Mucosa of descending colon (tissue), 3 donors: ENCODE results near the gene NR1D2. TPM values are rescaled to one million over a fixed set of nuclear protein-coding genes. Genes with fewer than 3 reads are reported as not detected.

Experiments
- ATAC-seq: fragments of 200-7000 bp; cut with Tn5 transposase; one replicate; pipeline ENCODE4 v1.9.1; 2020; ENCODE audit warnings: mild to moderate bottlenecking, moderate library complexity
- DNase-seq, 3 donors: peaks; one replicate each; pipeline ENCODE4 v3.0.0-alpha.2; 2020
- H3K36me3 ChIP-seq: fragments of 200-600 bp; one replicate; pipeline ENCODE4 v1.8.0; 2021; ENCODE audit warnings: low read depth, mild to moderate bottlenecking
- H3K4me1 ChIP-seq: fragments of 200-600 bp; one replicate; pipeline ENCODE4 v1.8.0; 2021; ENCODE audit warnings: low read depth, mild to moderate bottlenecking
- H3K4me3 ChIP-seq: fragments of 200-600 bp; one replicate; pipeline ENCODE4 v1.8.0; 2021; ENCODE audit warnings: mild to moderate bottlenecking
- H3K9me3 ChIP-seq: fragments of 200-600 bp; one replicate; pipeline ENCODE4 v1.8.0; 2021; ENCODE audit warnings: mild to moderate bottlenecking
- intact Hi-C, 2 donors: fragments of 100-400 bp; cut with DNase I in 1 of 2; cut with micrococcal nuclease in 1 of 2; formaldehyde crosslinking; loops; one replicate each; pipeline versions ENCODE4 v1.11.0 to v1.11.1; 2022; cut with DNase I, micrococcal nuclease
- total RNA-seq, 3 donors: library from RNA; stranded (reverse); fragmentation: NEBNext Ultra II Directional in 2 of 3; extraction: Animal tissue kit (Norgen Biotek cat#: 25700) in 2 of 3; gene quantifications; one replicate each; pipeline versions ENCODE4 v1.2.1 to v1.2.4, GENCODE V29; 2021 to 2023
- TF ChIP-seq, protein P1 (sequence below): fragments of 200-600 bp; IDR thresholded peaks from one replicate; pipeline ENCODE4 v1.8.0; 2022; ENCODE audit warnings: antibody characterized with exemption, mild to moderate bottlenecking
- donor health status: DM: no; HTN: no; CAD: no; lungs with moderate emphysema.
- donor health status: DM: no; HTN: no; CAD: no.
- donor health status: DM: no; HTN: yes; CAD: no.

Gene NR1D2
- total RNA-seq, 3 donors from 2014 or later = 16.5 to 37.8 (median 28.5) TPM

DNA sequence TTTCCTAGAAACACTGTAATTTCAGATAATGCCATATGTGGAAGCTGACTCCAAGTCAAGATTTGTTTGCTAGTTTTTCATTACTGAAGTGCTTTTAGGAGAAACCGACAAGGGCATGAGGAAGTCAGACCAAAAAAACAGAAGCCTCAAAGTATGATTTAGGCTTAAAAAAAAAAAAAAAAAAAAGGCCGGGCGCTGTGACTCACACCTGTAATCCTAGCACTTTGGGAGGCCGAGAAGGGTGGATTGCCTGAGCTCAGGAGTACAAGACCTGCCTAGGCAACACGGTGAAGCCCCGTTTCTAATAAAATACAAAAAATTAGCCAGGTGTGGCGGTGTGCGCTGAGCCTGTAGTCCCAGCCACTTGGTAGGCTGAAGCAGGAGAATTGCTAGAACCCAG is 16.6 kb upstream of the NR1D2 start:
- no peaks in the 10 kb centered on the region for H3K36me3 ChIP-seq
- no peak overlapping the region for H3K4me3 ChIP-seq
- TF ChIP-seq, protein P1, sequence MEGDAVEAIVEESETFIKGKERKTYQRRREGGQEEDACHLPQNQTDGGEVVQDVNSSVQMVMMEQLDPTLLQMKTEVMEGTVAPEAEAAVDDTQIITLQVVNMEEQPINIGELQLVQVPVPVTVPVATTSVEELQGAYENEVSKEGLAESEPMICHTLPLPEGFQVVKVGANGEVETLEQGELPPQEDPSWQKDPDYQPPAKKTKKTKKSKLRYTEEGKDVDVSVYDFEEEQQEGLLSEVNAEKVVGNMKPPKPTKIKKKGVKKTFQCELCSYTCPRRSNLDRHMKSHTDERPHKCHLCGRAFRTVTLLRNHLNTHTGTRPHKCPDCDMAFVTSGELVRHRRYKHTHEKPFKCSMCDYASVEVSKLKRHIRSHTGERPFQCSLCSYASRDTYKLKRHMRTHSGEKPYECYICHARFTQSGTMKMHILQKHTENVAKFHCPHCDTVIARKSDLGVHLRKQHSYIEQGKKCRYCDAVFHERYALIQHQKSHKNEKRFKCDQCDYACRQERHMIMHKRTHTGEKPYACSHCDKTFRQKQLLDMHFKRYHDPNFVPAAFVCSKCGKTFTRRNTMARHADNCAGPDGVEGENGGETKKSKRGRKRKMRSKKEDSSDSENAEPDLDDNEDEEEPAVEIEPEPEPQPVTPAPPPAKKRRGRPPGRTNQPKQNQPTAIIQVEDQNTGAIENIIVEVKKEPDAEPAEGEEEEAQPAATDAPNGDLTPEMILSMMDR = no peak
- no peaks in the 10 kb centered on the region for H3K9me3 ChIP-seq
- no peaks in the 10 kb centered on the region for H3K4me1 ChIP-seq
- ATAC-seq = peak; percentile 38
- intact Hi-C loops = no loop called here
- no peak for DNase-seq

DNA sequence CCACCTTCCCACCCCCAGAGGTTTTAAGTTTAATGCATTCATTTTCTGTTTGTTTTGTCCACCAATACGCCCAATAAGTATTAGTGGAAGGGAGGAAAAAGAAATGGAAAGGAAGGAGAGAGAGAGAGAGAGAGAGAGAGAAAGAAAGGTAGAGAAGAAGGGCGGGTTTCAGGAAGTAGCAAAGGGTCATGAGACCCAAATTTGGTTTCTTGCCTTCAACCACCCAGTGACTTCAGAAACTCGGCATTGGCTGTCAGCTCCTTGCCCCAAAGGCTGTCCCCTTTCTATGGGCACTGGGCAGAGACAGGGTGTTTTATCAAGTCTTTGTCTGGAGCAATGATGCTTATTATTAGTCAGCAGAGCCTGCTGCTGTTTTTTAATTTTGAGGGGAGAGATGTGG is 13.5 kb upstream of the NR1D2 start:
- no peaks in the 10 kb centered on the region for H3K9me3 ChIP-seq
- no peaks in the 10 kb centered on the region for H3K36me3 ChIP-seq
- intact Hi-C loops = no loop called here
- no peak for DNase-seq
- ATAC-seq = no peak
- H3K4me1 ChIP-seq = no peaks in the 10 kb centered on the region
- TF ChIP-seq, protein P1 = no peak
- no peak overlapping the region for H3K4me3 ChIP-seq

DNA sequence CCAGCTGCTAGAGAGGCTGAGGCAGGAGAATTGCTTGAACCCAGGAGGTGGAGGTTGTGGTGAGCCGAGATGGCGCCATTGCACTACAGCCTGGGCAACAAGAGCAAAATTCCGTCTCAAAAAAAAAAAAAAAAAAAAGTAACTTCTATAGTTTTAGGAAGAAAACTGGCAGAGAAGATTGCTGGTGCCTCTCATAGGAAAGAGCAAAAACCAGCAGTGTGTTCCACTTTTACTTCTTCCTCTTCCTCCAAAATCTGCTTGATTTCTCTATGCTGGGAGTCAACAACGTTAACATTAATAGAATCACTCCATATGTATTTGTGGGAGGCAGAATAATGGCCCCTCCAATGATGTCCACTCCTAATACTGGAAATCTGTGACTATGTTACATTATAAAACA is 12.5 kb upstream of the NR1D2 start:
- Histone ChIP-seq H3K36me3 (no peaks in the 10 kb centered on the region), H3K9me3 (no peaks in the 10 kb centered on the region), H3K4me1 (no peaks in the 10 kb centered on the region), H3K4me3 (no peak overlapping the region)
- TF ChIP-seq, protein P1 = no peak
- no peak for ATAC-seq
- DNase-seq = no peak
- intact Hi-C loops = no loop called here

DNA sequence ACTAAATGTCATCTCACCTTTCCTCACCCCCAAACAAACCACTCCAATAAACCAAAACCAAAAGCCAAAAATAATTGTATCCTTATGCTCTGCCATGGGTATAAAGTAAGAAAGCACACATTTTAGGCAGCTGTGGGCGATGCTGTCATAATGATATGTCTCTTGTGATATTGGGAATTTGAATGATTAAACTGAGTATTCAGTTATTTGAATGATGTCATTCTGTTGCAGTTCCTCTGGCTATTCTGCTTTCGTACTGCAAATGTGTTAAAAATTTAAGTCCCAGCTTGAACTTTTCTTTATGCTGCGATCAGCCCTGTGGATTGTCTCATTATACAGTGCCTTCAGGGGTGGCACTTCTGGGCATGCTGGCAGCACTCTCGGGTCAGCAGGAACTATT is 10.8 kb upstream of the NR1D2 start:
- intact Hi-C loops = no loop called here
- H3K36me3 ChIP-seq = no peaks in the 10 kb centered on the region
- DNase-seq = no peak
- no peaks in the 10 kb centered on the region for H3K4me1 ChIP-seq
- H3K4me3 ChIP-seq = no peak overlapping the region
- TF ChIP-seq, protein P1 = no peak
- ATAC-seq = no peak
- no peaks in the 10 kb centered on the region for H3K9me3 ChIP-seq

DNA sequence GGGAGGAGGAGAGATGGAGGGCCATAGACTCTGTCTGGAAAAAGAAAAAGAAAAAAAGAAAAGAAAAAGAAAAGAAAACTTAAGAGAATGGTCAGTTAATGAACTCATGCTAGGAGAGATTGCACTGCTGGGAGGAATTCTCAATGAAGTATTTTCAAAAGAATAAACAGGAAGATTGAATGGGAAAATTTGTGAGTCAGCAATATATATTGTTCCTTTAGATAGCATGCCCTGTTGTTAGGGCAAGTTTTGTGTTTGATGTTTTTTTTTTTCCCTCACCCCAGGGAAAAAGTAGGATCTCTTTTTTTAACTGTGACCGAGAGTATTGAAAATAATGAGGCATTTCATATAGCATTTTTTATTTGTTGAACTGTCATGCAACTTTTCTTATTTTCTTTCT is 7.8 kb upstream of the NR1D2 start:
- TF ChIP-seq, protein P1 = no peak
- Histone ChIP-seq H3K4me1 (no peaks in the 10 kb centered on the region), H3K36me3 (no peaks in the 10 kb centered on the region), H3K9me3 (no peaks in the 10 kb centered on the region), H3K4me3 (no peak overlapping the region)
- DNase-seq (no peak), ATAC-seq (no peak)
- intact Hi-C loops = no loop called here

DNA sequence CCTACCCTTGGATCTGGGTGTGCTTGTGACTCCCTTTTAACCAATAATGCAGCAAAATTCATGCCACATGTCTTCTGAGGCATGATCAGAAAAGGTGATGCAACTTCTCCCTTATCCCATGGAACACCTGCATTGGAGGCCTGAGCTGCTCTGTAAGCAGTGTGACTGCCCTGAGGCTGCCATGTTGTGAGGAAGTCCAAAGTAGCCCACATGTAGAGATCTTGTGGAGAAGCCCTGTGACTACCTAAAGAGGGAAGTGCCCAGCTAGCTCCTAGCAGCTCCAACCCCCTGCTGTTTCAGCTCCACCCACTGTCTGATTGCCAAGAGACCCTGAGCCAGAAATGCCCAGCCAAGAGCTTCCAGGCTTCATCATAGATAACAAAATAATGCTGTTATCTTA is 6.4 kb upstream of the NR1D2 start:
- ATAC-seq (no peak), DNase-seq (no peak)
- no peaks in the 10 kb centered on the region for H3K4me1 ChIP-seq
- intact Hi-C loops = no loop called here
- no peak overlapping the region for H3K4me3 ChIP-seq
- no peaks in the 10 kb centered on the region for H3K36me3 ChIP-seq
- H3K9me3 ChIP-seq = no peaks in the 10 kb centered on the region
- TF ChIP-seq, protein P1 = no peak
